Measurements from ENCODE around the gene ADH4.

Gene ADH4

DNA sequence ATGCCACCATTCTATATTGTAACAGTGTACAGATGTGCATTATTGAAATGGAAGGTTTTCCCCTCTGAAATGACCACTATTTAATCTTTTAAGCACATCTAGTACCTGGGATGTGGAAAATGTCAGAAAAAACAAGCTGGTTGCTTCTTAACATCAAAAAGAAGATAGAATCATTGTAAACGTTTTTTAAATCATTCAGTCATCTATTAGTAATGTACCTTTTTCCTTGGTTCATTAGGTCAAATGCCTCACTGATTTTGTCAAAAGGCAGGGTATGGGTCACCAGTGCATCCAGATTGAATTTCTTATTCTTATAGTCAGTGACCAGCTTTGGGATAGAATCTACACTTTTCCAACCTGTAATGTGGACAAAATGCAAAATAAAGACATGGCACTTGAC lies 17.7 kb downstream of the ADH4 start:
- TF ChIP-seq, protein P1, sequence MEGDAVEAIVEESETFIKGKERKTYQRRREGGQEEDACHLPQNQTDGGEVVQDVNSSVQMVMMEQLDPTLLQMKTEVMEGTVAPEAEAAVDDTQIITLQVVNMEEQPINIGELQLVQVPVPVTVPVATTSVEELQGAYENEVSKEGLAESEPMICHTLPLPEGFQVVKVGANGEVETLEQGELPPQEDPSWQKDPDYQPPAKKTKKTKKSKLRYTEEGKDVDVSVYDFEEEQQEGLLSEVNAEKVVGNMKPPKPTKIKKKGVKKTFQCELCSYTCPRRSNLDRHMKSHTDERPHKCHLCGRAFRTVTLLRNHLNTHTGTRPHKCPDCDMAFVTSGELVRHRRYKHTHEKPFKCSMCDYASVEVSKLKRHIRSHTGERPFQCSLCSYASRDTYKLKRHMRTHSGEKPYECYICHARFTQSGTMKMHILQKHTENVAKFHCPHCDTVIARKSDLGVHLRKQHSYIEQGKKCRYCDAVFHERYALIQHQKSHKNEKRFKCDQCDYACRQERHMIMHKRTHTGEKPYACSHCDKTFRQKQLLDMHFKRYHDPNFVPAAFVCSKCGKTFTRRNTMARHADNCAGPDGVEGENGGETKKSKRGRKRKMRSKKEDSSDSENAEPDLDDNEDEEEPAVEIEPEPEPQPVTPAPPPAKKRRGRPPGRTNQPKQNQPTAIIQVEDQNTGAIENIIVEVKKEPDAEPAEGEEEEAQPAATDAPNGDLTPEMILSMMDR (IDR thresholded peaks at IDR 0.05): no peak

DNA sequence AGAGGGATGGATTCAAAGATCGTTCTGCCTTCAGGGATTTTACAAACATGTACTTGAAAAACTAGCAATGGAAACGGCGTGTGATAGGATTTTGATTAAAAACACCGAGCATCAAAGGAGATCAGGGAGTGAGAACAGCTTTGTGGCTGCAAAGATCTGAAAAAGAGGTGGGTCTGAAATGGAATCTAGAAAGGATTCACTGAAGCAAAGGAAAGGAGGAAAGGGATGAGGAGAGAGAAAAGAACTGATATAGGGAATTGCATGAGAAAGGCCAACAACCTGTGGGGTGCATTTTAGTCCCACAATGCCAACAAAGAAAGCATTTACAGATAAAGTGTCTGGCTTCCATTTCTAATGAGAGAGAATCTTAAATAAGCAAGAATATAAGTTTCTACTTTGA lies 23.1 kb downstream of the ADH4 start:
- TF ChIP-seq, protein P1 (IDR thresholded peaks at IDR 0.05): no peak

DNA sequence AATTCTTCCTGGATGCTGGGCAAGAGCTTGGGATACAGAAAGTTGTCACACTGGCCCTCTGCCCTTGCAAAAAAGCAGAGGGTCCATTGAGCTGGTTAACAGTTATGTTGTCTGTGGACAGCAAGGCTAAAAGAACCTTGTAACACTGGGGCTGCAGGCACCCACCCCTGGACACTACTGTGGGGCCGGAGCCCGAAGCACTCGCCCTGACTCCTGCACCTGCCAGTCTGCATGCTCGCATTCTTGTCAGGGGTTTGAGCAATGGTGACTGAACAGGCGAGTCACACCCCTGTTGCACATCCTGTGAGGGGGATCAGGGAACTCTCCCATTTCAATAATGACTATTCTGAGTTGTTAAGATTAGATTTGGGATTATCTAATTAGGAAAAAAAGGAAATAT lies 23.6 kb downstream of the ADH4 start:
- TF ChIP-seq, protein P1 (IDR thresholded peaks at IDR 0.05): no peak

DNA sequence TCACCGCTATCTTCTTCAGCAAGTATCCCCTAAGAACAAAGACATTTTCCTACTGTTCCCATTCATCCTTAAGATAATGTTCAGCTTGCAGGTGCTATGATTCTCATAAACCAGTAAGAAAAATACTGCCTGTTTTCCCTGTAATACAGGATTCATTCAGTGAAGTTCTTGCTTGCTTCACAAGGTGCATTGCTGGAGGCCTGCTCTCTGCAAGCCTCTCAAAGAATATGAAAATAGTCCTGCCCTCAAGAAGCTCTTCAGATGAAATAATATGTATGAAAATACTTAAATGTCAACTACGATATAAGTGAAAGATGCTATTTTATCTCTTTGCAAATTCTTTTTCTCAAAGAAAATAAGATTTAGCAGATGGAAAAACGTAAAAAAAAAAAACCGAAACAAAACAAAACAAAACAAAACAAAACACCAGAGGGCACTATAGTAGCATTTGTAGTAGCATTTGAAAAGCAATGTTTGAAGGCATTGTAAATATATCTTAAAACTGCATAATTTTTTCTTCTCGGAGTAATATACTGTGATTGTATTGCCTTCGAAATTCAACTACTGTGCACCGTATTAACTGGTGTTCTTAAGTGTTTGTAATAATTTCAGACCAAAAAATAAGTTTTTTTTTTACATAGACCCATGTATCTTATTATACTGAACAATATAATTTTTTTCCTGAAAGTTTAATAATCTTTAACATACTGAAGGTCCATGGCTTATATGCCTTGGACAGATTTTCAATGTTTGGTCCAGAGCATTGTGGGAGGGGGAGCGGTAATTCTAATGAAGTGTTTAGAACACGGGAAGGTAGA lies 26.0 kb downstream of the ADH4 start:
- TF ChIP-seq, protein P1 (IDR thresholded peaks at IDR 0.05): peak; percentile 29; the same call in 1 of the 2 replicates

DNA sequence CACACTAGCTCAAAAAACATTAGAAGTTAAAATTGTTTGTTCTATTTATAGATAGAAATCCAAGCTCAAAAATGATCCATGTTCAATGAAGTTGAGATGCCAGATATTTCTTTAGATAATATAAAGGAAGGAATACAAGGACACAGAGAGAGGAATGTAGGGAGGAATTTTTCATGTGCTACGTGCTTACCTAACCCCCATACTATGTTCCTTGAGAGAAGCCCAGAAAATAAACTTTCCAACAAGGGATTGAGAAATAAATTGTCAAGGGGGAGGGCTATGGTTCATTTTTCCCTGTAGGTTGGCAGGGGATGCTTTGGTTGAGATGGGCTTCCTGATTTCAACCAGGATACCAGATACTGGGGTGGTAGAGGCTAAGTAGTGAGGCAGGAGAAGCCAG lies 39.9 kb downstream of the ADH4 start:
- TF ChIP-seq, protein P1 (IDR thresholded peaks at IDR 0.05): no peak

DNA sequence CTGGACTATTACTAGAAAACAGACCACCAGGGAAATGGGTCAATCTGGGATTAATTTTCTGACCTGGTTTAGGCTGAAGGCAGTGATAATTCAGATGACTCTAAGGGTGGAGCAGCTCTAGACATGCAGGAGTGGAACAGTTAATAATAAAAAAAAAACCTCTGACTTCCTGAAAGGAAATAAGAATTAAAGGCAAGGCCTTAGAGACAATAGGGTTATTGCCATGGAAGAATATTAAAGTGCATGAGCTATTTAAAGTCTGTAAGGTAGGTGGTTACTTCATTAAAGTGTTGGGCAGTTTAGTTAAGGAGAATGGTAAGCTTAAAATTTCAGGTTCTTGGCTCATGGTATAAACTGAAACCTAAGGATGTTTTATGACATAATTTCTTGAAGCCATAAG lies 40.9 kb downstream of the ADH4 start:
- TF ChIP-seq, protein P1 (IDR thresholded peaks at IDR 0.05): no peak

DNA sequence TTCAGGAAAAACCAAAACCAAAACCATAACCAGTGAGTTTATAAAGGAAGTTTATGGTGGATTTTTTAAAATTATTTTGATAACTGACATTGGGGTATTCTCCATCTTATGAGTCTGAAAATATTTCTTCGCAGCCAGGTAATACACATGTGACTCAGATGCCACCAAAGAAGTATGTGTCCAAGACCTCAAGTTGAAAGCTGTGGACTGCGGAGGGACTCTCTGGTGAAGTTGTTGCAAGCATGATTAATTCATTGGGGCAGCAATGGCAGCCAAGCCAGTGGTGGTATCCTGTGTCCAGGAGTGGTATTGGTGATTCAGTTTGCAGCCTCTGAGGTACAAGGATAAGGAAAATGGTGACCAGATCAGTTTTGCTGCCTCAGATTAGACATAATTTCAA lies 41.5 kb downstream of the ADH4 start:
- TF ChIP-seq, protein P1 (IDR thresholded peaks at IDR 0.05): no peak
